C4-2B (cell line): ENCODE results near the gene MYADML2.

ENCODE experiments used
- CTCF ChIP-seq: fragments of 450-650 bp; conservative IDR thresholded peaks from 2 replicates; pipeline ENCODE4 v1.5.1; 2017; ENCODE audit warnings: mild to moderate bottlenecking
- ZFX ChIP-seq: fragments of 450-650 bp; IDR thresholded peaks from 2 replicates; pipeline ENCODE4 v1.6.1; 2017

GRCh38 chr17:81911969-81912368 is 35.1 kb downstream of the MYADML2 start:
- TF ChIP-seq CTCF (no peak; the same call in 1 of the 2 replicates), ZFX (no peak)
